ENCODE measurements around the gene MAFB. TPM values are rescaled to one million over a fixed set of nuclear protein-coding genes. Genes with fewer than 3 reads are reported as not detected.

Gene MAFB
- total RNA-seq, 1 donor from 2014 or later, result 31.9 TPM

DNA sequence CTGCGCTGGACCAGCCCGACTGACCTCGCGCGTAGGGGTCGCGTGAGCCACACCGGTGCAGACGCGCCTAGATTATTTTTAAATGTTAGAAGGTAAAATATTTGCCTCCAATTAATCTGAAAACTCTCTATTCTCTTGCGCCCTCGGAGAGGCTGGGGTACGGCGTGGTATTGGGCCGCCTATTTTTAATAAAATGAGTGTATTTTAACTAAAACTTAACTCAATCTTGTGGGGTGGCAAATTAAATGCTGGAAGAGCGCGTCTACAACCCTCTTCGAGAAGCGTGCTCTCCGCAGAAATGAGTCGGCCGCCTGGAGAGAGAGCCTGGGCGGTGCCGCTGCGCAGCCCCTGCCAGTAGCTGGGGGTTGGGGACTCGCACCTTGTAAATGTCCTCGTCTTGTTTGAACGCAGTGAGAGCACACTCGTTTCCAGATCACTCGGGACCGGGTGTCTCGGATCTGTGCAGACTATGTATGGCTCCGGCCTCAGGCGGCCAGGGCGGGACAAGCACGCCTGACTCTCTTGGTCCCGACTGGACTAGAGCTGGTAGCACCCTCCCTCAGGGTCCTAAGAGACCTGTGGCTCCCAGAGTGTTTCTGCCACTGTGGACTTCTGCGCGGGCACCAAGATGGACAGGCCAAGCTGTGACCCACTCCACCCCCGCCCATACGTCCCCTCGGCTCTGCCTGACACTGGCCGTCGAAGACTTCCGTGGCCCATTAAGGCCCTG lies 2.0 kb upstream of the MAFB start:
- Mint-ChIP-seq H3K4me1 (ENCODE audit: unreplicated experiment) (peaks cover 24% of the 10 kb centered on the region), H3K4me3 (ENCODE audit: unreplicated experiment) (peak overlapping the region; percentile 79), H3K36me3 (ENCODE audit: unreplicated experiment) (peaks cover 2% of the 10 kb centered on the region), H3K27ac (ENCODE audit: unreplicated experiment) (no peak overlapping the region), H3K9me3 (ENCODE audit: unreplicated experiment) (no peaks in the 10 kb centered on the region), H3K27me3 (ENCODE audit: unreplicated experiment) (peaks cover 57% of the 10 kb centered on the region)
- DNase-seq (ENCODE audit: extremely low spot score, unreplicated experiment), result no peak
- TF ChIP-seq, protein P1, sequence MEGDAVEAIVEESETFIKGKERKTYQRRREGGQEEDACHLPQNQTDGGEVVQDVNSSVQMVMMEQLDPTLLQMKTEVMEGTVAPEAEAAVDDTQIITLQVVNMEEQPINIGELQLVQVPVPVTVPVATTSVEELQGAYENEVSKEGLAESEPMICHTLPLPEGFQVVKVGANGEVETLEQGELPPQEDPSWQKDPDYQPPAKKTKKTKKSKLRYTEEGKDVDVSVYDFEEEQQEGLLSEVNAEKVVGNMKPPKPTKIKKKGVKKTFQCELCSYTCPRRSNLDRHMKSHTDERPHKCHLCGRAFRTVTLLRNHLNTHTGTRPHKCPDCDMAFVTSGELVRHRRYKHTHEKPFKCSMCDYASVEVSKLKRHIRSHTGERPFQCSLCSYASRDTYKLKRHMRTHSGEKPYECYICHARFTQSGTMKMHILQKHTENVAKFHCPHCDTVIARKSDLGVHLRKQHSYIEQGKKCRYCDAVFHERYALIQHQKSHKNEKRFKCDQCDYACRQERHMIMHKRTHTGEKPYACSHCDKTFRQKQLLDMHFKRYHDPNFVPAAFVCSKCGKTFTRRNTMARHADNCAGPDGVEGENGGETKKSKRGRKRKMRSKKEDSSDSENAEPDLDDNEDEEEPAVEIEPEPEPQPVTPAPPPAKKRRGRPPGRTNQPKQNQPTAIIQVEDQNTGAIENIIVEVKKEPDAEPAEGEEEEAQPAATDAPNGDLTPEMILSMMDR (IDR thresholded peaks at IDR 0.05), result no peak

DNA sequence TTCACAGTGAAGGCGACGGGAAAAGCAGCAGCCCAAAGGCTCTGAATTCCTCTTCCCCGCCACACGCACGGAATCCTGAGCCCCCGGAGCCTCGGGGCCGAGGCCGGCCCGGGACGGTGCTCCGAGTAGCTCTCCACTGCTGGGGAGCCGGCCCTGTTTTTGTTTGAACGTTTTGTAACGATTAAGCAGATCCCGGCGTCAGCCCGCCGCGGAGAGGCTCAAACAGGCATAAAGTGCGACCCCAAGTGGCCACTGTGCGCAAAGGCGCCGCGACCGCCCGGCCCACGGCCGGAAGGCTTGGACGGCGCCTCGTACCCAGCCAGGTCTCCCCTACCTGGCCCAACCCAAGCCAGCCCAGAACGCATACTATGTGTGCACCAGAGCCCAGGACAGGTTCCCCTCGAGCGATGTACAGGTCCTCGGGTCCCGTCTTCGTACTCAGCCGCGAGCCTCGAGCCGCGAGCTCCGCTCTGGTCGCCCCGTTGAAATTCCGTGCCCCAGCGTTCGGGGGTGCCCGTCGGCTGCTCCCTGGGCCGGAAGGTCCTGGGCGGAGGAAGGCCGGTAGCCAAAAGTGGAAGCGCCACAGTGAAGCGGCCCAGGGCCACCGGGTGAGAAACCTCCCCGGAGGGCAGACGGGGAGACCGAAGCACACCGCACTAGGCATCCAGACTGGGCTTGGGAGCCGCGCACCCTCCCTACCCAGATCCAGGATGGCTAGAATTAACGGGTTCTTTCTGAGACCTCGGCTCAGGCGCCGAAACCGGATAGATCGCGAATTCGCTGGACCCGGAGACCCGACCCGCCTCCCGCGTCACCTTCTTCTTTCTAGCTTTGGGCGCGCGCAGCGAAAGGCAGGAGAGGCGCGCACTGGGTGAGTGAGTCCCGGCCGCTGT lies 1.2 kb upstream of the MAFB start:
- H3K27ac Mint-ChIP-seq (ENCODE audit: unreplicated experiment), result peak overlapping the region; percentile 95
- peak overlapping the region; percentile 79 for H3K4me3 Mint-ChIP-seq (ENCODE audit: unreplicated experiment)
- DNase-seq (ENCODE audit: extremely low spot score, unreplicated experiment), result peak; percentile 96
- H3K9me3 Mint-ChIP-seq (ENCODE audit: unreplicated experiment), result no peaks in the 10 kb centered on the region
- peaks cover 30% of the 10 kb centered on the region for H3K4me1 Mint-ChIP-seq (ENCODE audit: unreplicated experiment)
- TF ChIP-seq, protein P1 (IDR thresholded peaks at IDR 0.05), result peak; percentile 97
- peaks cover 50% of the 10 kb centered on the region for H3K27me3 Mint-ChIP-seq (ENCODE audit: unreplicated experiment)
- peaks cover 2% of the 10 kb centered on the region for H3K36me3 Mint-ChIP-seq (ENCODE audit: unreplicated experiment)

DNA sequence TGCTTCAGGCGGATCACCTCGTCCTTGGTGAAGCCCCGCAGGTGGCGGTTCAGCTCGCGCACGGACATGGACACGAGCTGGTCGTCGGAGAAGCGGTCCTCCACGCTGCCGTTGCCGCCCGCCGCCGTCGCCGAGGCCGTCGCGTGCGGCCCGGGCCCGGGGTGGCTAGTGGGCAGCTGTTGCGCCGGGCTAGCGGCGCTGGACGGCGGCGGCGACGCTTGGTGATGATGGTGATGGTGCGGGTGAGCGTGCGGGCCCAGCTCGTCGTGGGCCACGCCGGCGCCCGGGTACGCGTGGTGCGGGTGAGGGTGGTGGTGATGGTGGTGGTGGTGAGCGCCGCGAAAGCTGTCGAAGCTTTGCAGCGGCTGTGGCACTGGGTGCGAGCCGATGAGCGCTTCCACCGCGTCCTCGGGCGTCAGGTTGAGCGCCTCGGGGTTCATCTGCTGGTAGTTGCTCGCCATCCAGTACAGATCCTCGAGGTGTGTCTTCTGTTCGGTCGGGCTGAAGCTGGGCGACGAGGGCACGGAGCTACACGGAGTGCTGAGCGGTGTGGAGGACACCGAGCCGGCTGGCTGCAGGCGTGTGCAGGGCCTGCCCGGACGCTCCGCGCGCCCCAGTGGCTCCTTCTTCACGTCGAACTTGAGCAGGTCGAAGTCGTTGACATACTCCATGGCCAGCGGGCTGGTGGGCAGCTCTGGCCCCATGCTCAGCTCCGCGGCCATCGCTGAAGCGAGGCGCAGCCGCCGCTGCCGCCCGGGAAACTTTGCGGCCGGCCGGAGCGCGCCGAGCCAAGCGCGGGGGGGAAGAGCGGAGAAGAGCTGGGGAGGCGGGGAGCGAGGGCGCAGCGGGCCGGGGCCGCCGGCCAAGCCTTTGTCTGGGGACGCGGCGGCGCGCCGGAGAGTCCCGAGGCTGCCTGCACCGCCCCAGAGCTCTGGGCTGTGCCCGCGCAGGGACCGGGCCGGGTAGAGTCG lies 622 bp downstream of the MAFB start:
- no peak for DNase-seq (ENCODE audit: extremely low spot score, unreplicated experiment)
- Mint-ChIP-seq H3K4me1 (ENCODE audit: unreplicated experiment) (peaks cover 48% of the 10 kb centered on the region), H3K27me3 (ENCODE audit: unreplicated experiment) (peaks cover 32% of the 10 kb centered on the region), H3K36me3 (ENCODE audit: unreplicated experiment) (peaks cover 5% of the 10 kb centered on the region), H3K27ac (ENCODE audit: unreplicated experiment) (peak overlapping the region; percentile 81), H3K4me3 (ENCODE audit: unreplicated experiment) (peak overlapping the region; percentile 92), H3K9me3 (ENCODE audit: unreplicated experiment) (no peaks in the 10 kb centered on the region)
- TF ChIP-seq, protein P1 (IDR thresholded peaks at IDR 0.05), result no peak

DNA sequence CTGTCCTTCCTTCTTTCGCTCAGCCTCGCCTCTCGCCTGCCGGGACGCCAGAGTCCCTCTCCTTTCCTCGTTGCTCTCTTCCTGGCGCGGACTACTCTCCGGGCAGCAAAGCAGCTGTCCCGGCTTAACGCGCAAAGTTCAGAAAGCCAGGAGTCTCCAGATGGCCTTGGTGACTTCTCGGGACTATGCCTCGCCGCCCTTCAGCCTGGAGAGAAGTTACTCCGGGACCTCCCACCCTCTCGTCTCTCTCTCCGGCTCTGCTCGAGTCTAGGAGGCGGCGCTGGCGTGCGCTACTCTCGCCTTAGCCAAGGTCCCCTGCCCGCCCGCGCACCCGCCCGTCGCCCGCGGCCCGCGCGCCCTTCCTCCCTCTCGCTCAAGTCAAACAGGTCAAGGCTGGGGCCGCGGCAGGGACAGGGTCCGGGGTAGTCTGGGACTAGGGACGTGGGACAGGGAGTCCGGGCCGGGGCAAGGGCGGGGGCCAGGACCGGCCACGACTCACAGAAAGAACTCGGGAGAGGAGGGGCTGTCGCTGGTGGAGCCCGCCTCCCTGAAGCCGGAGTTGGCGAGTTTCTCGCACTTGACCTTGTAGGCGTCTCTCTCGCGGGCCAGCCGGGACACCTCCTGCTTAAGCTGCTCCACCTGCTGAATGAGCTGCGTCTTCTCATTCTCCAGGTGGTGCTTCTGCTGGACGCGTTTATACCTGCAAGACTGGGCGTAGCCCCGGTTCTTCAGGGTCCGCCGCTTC lies 1.5 kb downstream of the MAFB start:
- Mint-ChIP-seq H3K4me3 (ENCODE audit: unreplicated experiment) (peak overlapping the region; percentile 92), H3K27me3 (ENCODE audit: unreplicated experiment) (peaks cover 25% of the 10 kb centered on the region), H3K4me1 (ENCODE audit: unreplicated experiment) (peaks cover 55% of the 10 kb centered on the region), H3K27ac (ENCODE audit: unreplicated experiment) (peak overlapping the region; percentile 54), H3K36me3 (ENCODE audit: unreplicated experiment) (peaks cover 5% of the 10 kb centered on the region), H3K9me3 (ENCODE audit: unreplicated experiment) (no peaks in the 10 kb centered on the region)
- no peak for DNase-seq (ENCODE audit: extremely low spot score, unreplicated experiment)
- TF ChIP-seq, protein P1 (IDR thresholded peaks at IDR 0.05), result no peak

All from osteocyte (in vitro differentiated cells).